ENCODE results near the gene SPTBN5. TPM values are rescaled to one million over a fixed set of nuclear protein-coding genes. Genes with fewer than 3 reads are reported as not detected.

The SPTBN5 gene
- total RNA-seq, 1 donor from 2014 or later, result 0.32 TPM

- no peaks in the 10 kb centered on the region for H3K9me3 Mint-ChIP-seq (ENCODE audit: unreplicated experiment)
- no peak for TF ChIP-seq CTCF (IDR thresholded peaks at IDR 0.05; ENCODE audit: partially characterized antibody, unreplicated experiment)
- H3K4me1 Mint-ChIP-seq (ENCODE audit: low read depth, unreplicated experiment), result no peaks in the 10 kb centered on the region
- no peaks in the 10 kb centered on the region for H3K36me3 Mint-ChIP-seq (ENCODE audit: unreplicated experiment)
- no peak overlapping the region for H3K4me3 Mint-ChIP-seq (ENCODE audit: unreplicated experiment)
- DNase-seq, result no peak
- H3K27ac Mint-ChIP-seq (ENCODE audit: unreplicated experiment), result no peak overlapping the region
- H3K27me3 Mint-ChIP-seq (ENCODE audit: unreplicated experiment), result peaks cover 6% of the 10 kb centered on the region
These were observed 45.2 kb downstream of the SPTBN5 start for GRCh38 chr15:41848631-41849030.

- no peak overlapping the region for H3K27ac Mint-ChIP-seq (ENCODE audit: unreplicated experiment)
- peaks cover 6% of the 10 kb centered on the region for H3K27me3 Mint-ChIP-seq (ENCODE audit: unreplicated experiment)
- no peak for DNase-seq
- no peak for TF ChIP-seq CTCF (IDR thresholded peaks at IDR 0.05; ENCODE audit: partially characterized antibody, unreplicated experiment)
- no peaks in the 10 kb centered on the region for H3K36me3 Mint-ChIP-seq (ENCODE audit: unreplicated experiment)
- no peaks in the 10 kb centered on the region for H3K9me3 Mint-ChIP-seq (ENCODE audit: unreplicated experiment)
- no peaks in the 10 kb centered on the region for H3K4me1 Mint-ChIP-seq (ENCODE audit: low read depth, unreplicated experiment)
- H3K4me3 Mint-ChIP-seq (ENCODE audit: unreplicated experiment), result no peak overlapping the region
These were observed 45.9 kb downstream of the SPTBN5 start for GRCh38 chr15:41847981-41848380.

- Mint-ChIP-seq H3K27ac (ENCODE audit: unreplicated experiment) (no peak overlapping the region), H3K4me1 (ENCODE audit: low read depth, unreplicated experiment) (no peaks in the 10 kb centered on the region), H3K9me3 (ENCODE audit: unreplicated experiment) (no peaks in the 10 kb centered on the region), H3K36me3 (ENCODE audit: unreplicated experiment) (no peaks in the 10 kb centered on the region), H3K4me3 (ENCODE audit: unreplicated experiment) (no peak overlapping the region), H3K27me3 (ENCODE audit: unreplicated experiment) (peaks cover 6% of the 10 kb centered on the region)
- DNase-seq, result no peak
- no peak for TF ChIP-seq CTCF (IDR thresholded peaks at IDR 0.05; ENCODE audit: partially characterized antibody, unreplicated experiment)
These were observed 46.6 kb downstream of the SPTBN5 start for GRCh38 chr15:41847206-41847605.

- H3K27ac Mint-ChIP-seq (ENCODE audit: unreplicated experiment), result no peak overlapping the region
- no peaks in the 10 kb centered on the region for H3K36me3 Mint-ChIP-seq (ENCODE audit: unreplicated experiment)
- H3K4me1 Mint-ChIP-seq (ENCODE audit: low read depth, unreplicated experiment), result no peaks in the 10 kb centered on the region
- H3K9me3 Mint-ChIP-seq (ENCODE audit: unreplicated experiment), result no peaks in the 10 kb centered on the region
- DNase-seq, result no peak
- H3K27me3 Mint-ChIP-seq (ENCODE audit: unreplicated experiment), result peaks cover 4% of the 10 kb centered on the region
- no peak overlapping the region for H3K4me3 Mint-ChIP-seq (ENCODE audit: unreplicated experiment)
- TF ChIP-seq CTCF (IDR thresholded peaks at IDR 0.05; ENCODE audit: partially characterized antibody, unreplicated experiment), result no peak
These were observed 49.0 kb downstream of the SPTBN5 start for GRCh38 chr15:41844814-41845213.

- no peak overlapping the region for H3K27ac Mint-ChIP-seq (ENCODE audit: unreplicated experiment)
- H3K9me3 Mint-ChIP-seq (ENCODE audit: unreplicated experiment), result no peaks in the 10 kb centered on the region
- peaks cover 4% of the 10 kb centered on the region for H3K27me3 Mint-ChIP-seq (ENCODE audit: unreplicated experiment)
- no peaks in the 10 kb centered on the region for H3K4me1 Mint-ChIP-seq (ENCODE audit: low read depth, unreplicated experiment)
- no peaks in the 10 kb centered on the region for H3K36me3 Mint-ChIP-seq (ENCODE audit: unreplicated experiment)
- no peak overlapping the region for H3K4me3 Mint-ChIP-seq (ENCODE audit: unreplicated experiment)
- no peak for TF ChIP-seq CTCF (IDR thresholded peaks at IDR 0.05; ENCODE audit: partially characterized antibody, unreplicated experiment)
- no peak for DNase-seq
These were observed 50.3 kb downstream of the SPTBN5 start for GRCh38 chr15:41843571-41843970.
